SKM-1 (cell line): ENCODE results near the gene GFER.
"Not testable (repeated sequence)": the region's sequence is repeated elsewhere in the genome, so short reads cannot be mapped to it uniquely, and the experiment has no call there.

Experiments used
- DNase-seq: peaks from one replicate; lab custom pipeline; 2025; ENCODE audit not compliant: unreplicated experiment; lab: John Stamatoyannopoulos, UW

Gene GFER

DNA sequence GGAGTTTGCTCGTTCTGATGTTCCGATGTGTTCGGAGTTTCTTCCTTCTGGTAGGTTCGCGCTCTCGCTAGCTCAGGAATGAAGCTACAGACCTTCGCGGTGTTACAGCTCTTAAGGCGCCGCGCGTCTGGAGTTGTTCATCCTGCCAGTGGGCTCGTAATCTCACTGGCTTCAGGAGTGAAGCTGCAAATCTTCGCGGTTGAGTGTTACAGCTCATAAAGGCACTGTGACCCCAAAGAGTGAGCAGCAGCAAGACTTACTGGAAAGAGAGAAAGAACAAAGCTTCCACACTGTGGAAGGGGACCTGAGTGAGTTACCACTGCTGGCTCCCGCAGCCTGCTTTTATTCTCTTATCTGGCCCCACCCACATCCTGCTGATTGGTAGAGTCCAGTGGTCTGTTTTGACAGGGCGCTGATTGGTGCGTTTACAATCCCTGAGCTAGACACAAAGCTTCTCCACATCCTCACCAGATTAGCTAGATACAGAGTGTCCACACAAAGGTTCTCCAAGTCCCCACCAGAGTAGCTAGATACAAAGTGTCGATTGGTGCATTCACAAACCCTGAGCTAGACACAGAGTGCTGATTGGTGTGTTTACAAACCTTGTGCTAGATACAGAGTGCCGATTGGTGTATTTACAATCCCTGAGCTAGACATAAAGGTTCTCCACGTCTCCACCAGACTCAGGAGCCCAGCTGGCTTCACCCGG, 26.4 kb upstream of the GFER start:
- DNase-seq = not testable (repeated sequence)

DNA sequence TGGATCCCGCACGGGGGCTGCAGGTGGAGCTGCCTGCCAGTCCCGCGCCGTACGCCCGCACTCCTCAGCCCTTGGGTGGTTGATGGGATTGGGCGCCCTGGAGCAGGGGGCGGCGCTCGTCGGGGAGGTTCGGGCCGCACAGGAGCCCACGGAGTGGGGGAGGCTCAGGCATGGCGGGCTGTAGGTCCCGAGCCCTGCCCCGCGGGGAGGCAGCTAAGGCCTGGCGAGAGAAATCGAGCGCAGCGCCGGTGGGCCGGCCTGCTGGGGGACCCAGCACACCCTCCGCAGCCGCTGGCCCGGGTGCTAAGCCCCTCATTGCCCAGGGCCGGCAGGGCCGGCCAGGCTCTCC, 25.9 kb upstream of the GFER start:
- not testable (repeated sequence) for DNase-seq

DNA sequence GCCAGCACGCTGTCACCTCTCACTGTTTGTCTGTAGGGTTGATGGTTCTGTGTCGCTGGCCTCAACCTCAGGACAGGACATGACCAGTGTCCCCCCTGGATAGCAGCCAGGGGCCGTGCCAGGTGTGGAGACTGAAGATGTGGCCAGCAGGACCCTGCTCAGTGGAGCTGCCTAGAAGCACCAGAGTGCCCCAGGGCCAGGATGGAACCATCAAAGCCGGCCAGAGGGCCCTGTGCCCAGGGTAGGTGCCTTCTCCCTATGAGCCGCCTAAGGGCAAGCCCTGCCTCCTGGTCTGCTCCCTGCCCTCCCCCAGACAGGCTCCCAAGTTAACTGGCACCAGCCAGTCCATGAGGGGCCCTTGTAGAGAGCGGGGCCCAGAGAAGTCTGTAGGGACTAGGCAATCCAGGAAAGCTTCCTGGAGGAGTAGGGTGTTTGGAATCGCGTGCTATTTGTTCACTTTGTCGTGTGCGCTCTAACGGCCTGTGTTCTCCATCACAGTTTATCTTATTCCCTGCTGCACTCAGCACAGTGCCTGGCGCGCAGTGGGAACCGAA, 25.2 kb upstream of the GFER start:
- DNase-seq = no peak

DNA sequence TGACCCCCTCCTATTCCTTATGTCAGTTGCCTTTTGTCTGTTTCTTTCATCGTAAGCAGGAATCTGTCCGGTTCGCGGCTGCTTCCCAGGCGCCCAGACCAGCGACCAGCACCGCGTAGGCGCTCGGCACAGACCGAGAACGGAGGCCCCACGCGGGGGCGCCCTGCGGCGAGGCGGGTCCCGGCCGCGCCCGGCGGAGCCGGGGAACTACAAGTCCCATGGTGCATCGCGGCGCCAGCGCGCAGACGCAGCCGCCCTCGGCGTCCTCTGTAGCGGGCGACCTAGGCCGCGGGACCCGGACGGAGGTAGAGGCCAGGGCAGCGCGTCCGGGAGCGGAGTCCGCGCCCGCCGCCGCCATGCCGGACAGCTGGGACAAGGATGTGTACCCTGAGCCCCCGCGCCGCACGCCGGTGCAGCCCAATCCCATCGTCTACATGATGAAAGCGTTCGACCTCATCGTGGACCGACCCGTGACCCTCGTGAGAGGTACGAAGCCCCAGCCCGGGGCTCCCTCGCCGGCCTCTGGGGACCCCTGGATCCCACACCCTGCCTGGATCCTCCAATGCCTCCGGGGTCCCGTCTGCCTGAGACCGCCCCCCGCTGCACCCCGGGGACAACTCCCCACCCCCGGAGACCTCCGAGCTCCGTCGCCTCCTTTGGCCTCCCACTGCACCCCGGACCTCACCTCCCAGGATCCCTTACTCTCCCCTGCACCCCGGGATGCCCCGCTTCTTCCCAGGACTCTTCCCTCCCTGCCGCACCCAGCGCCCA, 24.5 kb upstream of the GFER start, which contains the start of gene NDUFB10:
Gene NDUFB10, plus strand, starts transcription at position 270 of the 771 bp plus-strand sequence. Its CDS starts 87 bp downstream, at position 357.
- peak; percentile 70 for DNase-seq

DNA sequence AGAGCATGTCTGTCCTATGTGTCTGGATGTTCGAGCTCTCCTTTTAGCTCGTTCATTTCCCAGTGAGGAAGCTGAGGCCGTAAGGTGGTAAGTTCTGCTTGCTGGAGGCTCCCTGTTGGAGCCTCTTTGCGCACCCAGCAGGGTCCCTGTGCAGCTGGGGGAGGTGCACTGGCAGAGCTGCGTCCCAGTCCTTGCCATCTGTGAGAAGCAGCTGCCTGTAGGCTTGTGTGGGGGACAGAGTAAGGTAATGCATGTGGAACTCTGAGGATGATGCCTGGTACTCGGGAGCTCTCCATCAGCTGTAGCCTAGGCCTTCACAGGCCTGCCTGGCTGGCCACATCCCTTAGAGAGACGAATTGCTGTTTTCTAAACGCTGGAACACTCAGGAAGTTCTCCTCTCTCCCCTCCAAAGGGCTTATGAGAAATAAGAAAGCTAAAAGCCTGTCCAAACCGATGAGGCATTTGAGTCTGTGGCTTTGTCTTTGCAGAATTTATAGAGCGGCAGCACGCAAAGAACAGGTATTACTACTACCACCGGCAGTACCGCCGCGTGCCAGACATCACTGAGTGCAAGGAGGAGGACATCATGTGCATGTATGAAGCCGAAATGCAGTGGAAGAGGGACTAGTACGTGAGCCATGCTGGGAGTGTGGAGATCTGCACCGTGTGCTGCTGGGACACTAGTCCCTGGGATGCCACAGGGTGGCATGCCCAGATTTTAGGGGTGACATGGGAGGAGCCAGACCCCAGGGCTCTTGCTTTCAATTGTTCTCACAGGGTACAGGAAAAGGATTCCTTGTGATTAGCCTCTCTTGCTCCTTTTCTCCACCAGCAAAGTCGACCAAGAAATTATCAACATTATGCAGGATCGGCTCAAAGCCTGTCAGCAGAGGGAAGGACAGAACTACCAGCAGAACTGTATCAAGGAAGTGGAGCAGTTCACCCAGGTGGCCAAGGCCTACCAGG, 23.0 kb upstream of the GFER start:
- no peak for DNase-seq

DNA sequence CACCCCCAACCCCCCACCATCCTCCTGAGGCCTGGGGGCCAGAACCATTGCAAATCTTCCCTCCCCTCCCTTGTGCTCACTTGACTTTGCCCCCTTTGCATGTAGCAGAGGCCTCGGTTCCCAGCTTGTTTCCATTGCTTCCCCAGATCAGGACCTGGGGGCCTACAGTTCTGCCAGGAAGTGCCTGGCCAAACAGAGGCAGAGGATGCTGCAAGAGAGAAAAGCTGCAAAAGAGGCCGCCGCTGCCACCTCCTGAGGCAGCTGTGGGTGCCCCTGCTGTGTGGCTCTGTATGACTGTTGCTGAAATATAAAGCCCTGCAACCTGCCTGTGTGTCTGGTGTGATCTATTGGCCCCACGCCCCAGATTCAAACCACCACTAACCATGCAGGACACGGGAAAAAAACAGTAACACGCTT, 22.3 kb upstream of the GFER start:
- no peak for DNase-seq

DNA sequence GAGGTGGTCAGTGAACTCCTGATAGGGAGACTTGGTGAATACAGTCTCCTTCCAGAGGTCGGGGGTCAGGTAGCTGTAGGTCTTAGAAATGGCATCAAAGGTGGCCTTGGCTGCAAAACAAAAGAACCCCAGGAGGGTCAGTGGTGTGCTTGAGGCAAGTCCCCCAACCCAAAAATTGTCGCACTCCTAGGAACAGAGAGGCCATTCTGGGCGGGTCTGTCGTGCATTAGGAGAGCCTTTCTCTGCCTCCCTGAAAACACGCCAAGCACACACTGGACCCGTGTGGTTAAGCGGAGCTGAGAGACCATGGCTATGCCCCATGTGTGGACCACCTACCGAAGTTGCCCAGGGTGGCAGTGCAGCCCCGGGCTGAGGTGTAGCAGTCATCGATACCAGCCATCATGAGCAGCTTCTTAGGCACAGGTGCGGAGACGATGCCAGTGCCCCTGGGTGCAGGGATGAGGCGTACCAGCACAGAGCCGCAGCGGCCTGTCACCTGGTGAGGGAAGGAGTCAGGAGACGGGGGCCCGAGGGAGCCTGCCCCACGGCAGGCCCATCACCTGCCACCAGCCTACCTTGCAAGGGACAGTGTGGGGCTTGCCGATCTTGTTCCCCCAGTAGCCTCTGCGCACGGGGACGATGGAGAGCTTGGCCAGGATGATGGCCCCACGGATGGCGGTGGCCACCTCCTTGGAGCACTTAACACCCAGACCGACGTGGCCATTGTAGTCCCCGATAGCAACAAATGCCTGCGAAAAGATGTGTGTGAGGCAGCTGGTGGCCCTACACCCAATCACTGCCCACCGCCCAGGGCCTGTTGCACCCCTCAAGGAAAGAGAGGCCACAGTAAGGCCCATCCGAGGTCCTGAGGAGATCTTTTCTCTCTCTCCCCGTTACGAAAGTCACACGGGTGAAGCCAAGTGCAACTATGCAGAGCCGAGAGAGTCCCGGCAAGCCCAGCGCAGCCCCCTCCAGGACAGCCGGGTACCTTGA, 21.5 kb upstream of the GFER start:
- DNase-seq = not testable (repeated sequence)

DNA sequence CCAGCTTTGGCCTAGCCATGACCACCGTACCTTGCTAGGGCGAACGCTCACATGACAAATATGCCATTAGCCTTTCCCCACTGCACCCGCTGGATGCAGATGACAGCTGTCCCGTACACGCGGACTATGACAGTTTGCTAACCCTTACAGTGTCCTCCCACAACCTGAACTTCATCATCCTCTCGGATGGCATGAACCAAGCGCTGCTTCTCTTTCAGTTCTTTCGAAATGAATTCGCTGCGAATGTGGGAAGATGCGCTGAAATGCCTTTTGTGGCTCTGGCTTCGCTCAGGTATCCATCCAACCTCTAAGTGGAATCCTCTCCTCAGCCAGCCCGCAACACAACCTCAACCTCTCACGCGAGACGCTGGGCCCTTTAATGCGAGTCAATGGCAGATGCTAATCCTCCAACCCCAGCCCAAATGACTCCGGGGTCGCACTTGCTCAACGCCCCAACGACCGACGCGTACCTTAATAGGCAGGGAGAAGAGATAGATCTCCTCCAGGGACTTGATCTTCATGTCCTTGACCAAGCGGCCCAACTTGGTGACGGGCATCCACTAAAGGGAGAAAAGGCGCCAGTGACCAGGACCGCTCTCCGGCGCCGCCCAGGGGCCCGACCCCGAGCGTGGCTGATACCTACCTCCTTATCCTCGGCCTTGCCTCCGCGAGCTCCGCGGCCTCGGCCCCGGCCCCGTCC, 20.0 kb upstream of the GFER start:
- DNase-seq = no peak

DNA sequence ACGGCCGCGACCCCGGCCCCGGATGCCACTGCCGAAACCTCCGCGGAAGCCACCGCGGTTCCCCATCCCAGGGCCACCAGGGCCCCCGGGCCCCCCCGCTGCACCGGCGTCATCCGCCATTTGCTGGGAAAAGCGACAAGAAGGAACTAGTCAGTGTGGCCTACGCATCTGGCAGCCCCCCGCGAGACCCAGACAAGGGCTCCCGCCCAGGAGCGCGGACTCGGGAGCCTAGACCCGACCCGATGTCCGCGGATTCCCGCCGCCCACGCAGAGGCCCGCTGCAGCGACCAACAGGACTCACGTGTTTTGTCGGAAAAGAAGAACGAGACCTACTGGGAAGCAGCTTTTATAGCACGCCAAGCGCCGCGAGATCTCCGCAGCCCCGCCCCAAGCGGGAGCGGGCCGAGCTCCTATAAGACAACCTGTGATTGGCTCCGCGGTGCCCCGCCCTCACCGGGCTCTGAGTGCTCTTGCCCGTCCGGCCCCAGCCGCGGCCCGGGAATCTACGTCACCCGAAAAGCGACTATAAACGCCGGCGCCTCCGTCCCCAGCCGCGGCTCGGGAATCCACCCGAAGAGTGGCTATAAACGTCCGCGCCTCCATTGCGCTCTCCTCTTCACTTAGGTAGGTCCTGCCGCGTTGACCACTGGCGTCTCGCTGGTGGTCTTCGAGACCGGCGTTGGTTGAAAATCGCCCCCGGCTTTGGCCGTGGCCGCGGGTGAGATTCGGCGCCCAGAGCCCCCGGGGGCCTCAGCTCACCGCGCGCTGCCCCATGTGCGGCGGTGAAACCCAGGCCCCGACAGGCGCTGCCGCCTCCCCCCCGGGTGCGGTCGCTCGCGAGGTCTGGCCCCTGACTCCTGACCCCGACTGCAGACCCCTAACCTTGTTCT, 19.2 kb upstream of the GFER start, which contains the start of gene RPS2:
Gene RPS2, minus strand, starts transcription at position 321 of the 890 bp plus-strand sequence. Its CDS starts 201 bp downstream, at position 120.
- DNase-seq = peak; percentile 93

DNA sequence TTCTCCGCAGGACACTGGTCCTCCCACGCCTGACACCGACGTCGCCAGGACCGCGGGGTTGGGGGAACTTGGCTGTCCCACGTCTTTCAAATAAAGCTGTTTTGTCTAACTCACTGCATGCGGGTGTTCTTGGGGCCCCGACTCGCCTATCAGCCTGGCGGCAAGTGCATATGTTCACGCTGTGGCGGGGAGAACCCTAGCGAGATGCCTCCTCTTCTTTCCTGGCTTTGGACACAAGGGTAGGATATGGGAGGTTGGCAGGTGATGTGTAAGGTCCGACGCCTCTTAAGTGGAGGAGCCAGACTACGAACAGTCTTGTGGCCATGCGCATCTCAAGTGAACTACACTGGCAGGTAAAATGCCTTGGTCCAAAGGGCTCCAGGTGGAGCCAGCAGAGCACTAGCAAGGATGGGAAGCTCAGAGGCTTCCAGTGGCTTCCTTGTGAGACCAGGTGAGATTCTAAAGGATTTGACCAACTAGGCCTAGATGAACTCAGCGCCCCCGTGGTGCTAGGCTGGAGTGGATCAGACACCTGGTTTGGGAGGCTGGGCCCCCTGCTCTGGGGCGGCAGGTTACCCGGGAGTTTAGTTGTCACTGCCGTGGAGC, 18.5 kb upstream of the GFER start:
- no peak for DNase-seq

DNA sequence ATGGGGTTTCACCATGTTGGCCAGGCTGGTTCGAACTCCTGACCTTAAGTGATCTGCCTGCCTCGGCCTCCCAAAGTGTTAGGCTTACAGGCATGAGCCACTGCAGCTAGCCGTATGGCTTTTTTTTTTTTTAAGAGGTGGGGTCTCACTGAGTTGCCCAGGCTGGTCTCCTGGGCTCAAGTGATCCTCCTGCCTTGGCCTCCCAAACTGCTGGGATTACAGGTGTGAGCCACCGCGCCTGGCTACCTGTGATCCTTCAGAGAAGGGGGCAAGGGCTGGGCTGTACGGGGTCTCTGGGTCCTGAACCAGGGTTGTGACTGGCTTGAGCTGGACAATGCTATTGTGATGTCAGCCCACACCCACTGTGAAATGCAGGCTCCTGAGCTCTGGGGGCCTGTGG, 17.5 kb upstream of the GFER start, which contains the start of gene RNF151:
Gene RNF151, plus strand, starts transcription at position 397 of the 400 bp plus-strand sequence. CDS start 26 bp downstream, outside the sequence.
- no peak for DNase-seq

DNA sequence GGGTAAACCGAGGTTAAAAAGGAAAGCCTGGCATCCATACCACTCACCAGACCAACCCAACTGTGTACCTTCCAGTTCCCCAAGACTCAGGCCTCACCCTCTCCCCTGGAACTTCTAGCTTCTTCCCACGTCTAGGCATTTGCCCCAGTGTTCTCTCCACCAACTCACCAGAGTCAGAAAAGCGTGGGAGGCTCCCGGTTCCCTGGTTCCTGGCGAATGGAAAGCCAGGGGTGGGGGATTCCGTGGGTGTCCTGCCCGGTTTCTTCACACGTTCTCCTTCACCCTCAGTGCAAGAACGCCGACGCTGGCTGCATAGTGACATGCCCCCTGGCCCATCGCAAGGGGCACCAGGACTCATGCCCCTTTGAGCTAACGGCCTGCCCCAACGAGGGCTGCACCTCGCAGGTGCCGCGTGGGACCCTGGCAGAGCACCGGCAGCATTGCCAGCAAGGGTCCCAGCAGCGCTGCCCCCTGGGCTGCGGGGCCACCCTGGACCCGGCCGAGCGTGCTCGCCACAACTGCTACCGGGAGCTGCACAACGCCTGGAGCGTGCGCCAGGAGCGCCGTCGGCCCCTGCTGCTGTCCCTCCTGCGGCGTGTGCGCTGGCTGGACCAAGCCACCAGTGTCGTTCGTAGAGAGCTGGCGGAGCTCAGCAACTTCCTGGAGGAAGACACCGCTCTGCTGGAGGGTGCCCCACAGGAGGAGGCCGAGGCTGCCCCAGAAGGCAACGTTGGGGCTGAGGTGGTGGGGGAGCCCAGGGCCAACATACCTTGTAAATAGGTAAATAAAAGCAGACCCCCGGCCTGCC, 15.6 kb upstream of the GFER start:
- no peak for DNase-seq

DNA sequence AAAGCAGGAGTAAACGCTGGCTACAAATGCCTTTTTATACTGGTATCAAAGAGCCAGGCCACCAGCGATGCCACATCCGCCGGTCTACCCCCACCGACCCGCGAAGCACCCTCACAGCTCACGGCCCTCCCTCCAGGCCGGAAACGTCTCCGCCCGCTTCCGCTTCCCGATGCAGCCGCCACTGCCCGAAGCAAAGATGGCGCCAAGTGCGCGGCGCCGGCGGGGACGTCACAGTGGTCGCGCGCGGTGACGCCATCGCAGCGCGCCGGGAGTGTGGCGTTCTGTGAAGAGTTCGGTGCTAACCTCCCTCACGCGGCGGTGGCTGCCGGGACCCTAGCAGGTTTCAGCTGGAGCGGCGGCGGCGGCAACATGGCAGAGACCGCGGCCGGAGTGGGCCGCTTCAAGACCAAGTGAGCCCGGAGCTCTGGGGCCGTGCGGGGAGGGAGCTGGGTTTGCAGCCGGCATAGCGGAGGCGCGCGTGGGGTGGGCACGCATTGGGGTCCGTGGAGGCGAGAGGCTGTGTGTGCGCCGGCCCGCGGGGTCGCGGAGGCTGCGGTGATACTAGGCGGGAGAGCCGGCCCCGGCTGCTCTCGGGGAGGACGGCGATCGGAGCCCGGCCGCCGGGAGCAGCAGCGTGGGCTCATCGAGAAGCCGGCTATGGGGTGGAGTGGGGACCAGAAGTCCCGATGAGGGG, 12.1 kb upstream of the GFER start, which contains the start of gene TBL3:
Gene TBL3, plus strand, starts transcription at position 258 of the 694 bp plus-strand sequence. Its CDS starts 112 bp downstream, at position 370.
- peak; percentile 88 for DNase-seq

DNA sequence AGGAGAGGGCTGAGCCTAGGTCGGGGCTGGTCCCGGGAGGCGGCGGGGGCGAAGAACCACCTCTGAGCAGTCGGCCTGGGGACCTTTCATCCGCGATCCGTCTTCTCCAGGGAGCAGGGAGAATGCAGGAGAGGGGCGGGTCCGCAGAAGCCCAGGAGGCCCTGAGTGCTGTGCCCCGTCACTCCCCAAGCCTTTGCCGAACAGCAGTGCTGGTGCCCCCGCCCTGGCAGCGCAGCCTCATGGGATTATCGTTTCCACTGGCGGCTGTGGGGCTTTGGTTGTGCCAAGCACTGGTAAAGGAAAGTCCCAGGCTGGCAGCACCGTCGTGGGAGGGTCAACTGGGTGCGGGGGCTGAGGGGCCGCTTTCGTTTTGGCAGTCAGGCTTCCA, 11.5 kb upstream of the GFER start:
- DNase-seq = no peak

DNA sequence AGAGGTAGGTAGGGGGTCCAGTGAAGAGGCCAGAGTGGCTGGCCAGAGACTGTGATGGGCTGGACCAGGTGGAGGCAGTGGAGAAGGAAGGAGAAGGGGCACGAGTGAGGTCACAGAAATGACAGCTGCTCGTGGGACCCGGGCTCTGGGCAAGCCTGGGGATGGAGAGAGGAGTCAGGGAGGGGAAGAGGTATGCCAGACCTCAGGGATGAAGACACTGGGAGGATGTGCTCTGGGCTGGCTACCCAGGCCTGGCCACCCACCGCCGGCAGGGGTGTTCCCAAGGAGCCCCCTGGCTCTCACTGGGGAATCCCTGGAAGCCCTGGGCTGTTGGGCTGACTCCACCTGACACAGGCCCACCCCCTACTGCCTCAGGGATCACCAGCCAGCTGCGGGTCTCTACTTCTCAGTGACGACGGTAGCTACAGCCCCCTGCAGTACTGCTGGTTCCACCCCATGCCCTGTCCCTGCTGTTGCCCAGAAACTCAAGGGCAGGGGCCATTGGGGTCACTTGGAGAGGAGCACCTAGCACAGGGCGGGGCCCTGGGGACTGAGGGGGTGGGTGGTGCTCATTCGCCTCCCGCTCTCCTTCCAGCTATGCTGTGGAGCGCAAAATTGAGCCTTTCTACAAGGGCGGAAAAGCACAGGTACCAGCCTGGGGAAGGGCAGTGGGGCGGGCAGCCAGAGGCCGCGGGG, 10.4 kb upstream of the GFER start:
- DNase-seq = no peak
